GOT3 (cell line): Measurements from ENCODE around the gene DNMT3A.
"Not testable (repeated sequence)": the region's sequence is repeated elsewhere in the genome, so short reads cannot be mapped to it uniquely, and the experiment has no call there.

Source experiments
- DNase-seq: peaks from one replicate; lab custom pipeline; 2025; ENCODE audit warnings: mixed read lengths; lab: John Stamatoyannopoulos, UW

DNMT3A gene

GRCh38 chr2:25237764-25238163 lies 104.0 kb downstream of the DNMT3A start:
- no peak for DNase-seq

- no peak for DNase-seq
Observed at GRCh38 chr2:25236736-25237135, 105.0 kb downstream of the DNMT3A start.

GRCh38 chr2:25234738-25235137 lies 107.0 kb downstream of the DNMT3A start:
- DNase-seq = no peak

GRCh38 chr2:25233916-25234605 lies 107.7 kb downstream of the DNMT3A start:
- DNase-seq = no peak

- no peak for DNase-seq
Observed at GRCh38 chr2:25232248-25232825, 109.4 kb downstream of the DNMT3A start.

- DNase-seq = no peak
Observed at GRCh38 chr2:25230948-25231311, 110.8 kb downstream of the DNMT3A start.

GRCh38 chr2:25230198-25230947 lies 111.4 kb downstream of the DNMT3A start:
- no peak for DNase-seq

- DNase-seq = no peak
Observed at GRCh38 chr2:25229279-25230197, 112.2 kb downstream of the DNMT3A start.

- DNase-seq = peak; percentile 17
Observed at GRCh38 chr2:25228848-25229278, 112.9 kb downstream of the DNMT3A start.

GRCh38 chr2:25227576-25227975 lies 114.1 kb downstream of the DNMT3A start:
- DNase-seq = no peak

GRCh38 chr2:25226827-25227226 lies 114.9 kb downstream of the DNMT3A start:
- DNase-seq = no peak

GRCh38 chr2:25222477-25223121 lies 119.1 kb downstream of the DNMT3A start:
- no peak for DNase-seq

- DNase-seq = no peak
Observed at GRCh38 chr2:25221579-25221978, 120.1 kb downstream of the DNMT3A start.

GRCh38 chr2:25220313-25220712 lies 121.4 kb downstream of the DNMT3A start:
- no peak for DNase-seq

- no peak for DNase-seq
Observed at GRCh38 chr2:25219621-25220020, 122.1 kb downstream of the DNMT3A start.

GRCh38 chr2:25218100-25218499 lies 123.6 kb downstream of the DNMT3A start:
- DNase-seq = no peak

GRCh38 chr2:25215948-25216679 lies 125.6 kb downstream of the DNMT3A start:
- DNase-seq = peak; percentile 22

GRCh38 chr2:25215232-25215631 lies 126.5 kb downstream of the DNMT3A start:
- no peak for DNase-seq

GRCh38 chr2:25213229-25213628 lies 128.5 kb downstream of the DNMT3A start:
- no peak for DNase-seq

- not testable (repeated sequence) for DNase-seq
Observed at GRCh38 chr2:25210923-25211322, 130.8 kb downstream of the DNMT3A start.

GRCh38 chr2:25207078-25207545 lies 134.6 kb downstream of the DNMT3A start:
- DNase-seq = no peak
